HFF-Myc (cell line): ENCODE measurements around the gene PPTC7.
A peak's percentile ranks its signal among the peaks of the same experiment; 100 is the strongest.

ENCODE experiments used
- DNase-seq: peaks from one replicate; pipeline ENCODE4 v3.0.0-alpha.2; 2011; ENCODE audit warnings: low read depth; ENCODE audit errors: extremely low read depth
- H3K4me3 ChIP-seq: replicated peaks from 2 replicates; pipeline ENCODE4 v1.5.1; 2011; ENCODE audit warnings: low read depth, mild to moderate bottlenecking, control low read depth, low read length
- CTCF ChIP-seq: IDR thresholded peaks from 2 replicates; pipeline ENCODE4 v1.5.1; 2012; ENCODE audit warnings: mild to moderate bottlenecking, low read depth, low read length, control low read depth; ENCODE audit errors: missing control alignments

The PPTC7 gene

DNA sequence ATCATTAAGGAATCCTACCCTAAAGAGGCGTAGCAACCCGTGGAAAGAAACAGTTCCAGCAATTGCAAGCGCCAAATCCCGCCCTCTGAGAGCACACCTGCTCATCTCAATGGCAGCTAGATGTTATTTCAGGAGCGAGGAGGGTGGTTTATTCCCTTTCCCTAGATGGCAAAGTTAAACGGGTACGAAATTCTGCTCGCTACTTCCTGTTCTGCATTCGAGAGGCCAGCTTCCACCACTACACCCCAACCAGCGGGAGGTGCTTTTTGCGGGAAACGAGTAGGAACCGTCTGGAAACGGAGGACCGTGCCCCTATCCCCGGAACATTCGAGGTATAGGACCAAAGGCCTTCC lies 81.7 kb downstream of the PPTC7 start:
- DNase-seq: peak; percentile 12
- TF ChIP-seq CTCF: peak; percentile 9

DNA sequence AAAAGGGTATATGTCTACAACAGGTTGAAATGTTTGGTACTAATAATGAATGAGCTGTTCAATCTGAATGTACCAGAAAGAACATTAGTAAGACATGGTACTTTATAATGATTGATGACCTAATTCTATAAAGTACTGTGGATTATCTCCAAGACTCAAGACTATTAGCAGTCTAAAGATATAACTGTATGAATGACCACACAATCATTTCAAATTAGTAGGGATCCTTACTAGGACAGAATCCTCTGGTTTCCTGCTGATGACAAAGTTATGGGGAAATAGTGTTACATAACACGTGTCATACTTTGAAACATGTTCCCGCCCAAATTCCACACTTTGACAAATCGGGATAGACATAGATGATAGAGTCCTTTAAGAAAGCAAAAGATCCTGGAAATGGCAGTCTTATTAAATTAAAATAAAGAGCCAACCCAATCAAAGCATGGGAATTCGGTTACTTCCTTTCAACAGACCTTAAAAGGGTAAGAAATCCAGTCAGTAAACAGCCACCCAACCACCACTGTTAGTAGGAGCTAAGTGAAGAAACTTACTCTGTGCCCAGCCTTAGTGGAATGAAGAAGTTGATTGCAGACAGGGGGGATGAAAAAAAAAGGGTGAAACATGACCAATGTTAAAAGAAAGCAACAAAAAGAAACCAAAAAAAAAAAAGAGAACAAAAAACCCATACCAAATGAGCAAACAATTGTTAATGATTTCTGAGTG lies 84.0 kb downstream of the PPTC7 start:
- no peak for TF ChIP-seq CTCF
- no peak for DNase-seq
- H3K4me3 ChIP-seq: no peak overlapping the region

More for the DNA sequence above, 81.7 kb downstream of the PPTC7 start:
- H3K4me3 ChIP-seq: peak overlapping the region; percentile 89
